HUES64 (cell line): ENCODE results near the gene PDE3A.

ENCODE experiments used
- H3K27ac ChIP-seq: 2 replicates; pipeline ENCODE4 v1.7.0; 2013; ENCODE audit warnings: low read depth, low read length, inconsistent platforms
- H3K27me3 ChIP-seq: 2 replicates; pipeline ENCODE4 v1.6.1; 2013; ENCODE audit warnings: mild to moderate bottlenecking, low read length; ENCODE audit not compliant: insufficient read depth
- H3K36me3 ChIP-seq: 2 replicates; pipeline ENCODE4 v1.6.1; 2013; ENCODE audit warnings: mild to moderate bottlenecking, low read length; ENCODE audit not compliant: insufficient read depth
- H3K4me1 ChIP-seq: 2 replicates; pipeline ENCODE4 v1.6.1; 2013; ENCODE audit warnings: mild to moderate bottlenecking, low read length, moderate library complexity; ENCODE audit not compliant: insufficient read depth
- H3K4me3 ChIP-seq: 2 replicates; pipeline ENCODE4 v1.5.1; 2013; ENCODE audit warnings: mild to moderate bottlenecking, low read length, moderate library complexity
- H3K9ac ChIP-seq: 2 replicates; pipeline ENCODE4 v1.6.1; 2013; ENCODE audit warnings: mild to moderate bottlenecking, low read depth, low read length
- H3K9me3 ChIP-seq: 2 replicates; pipeline ENCODE4 v1.6.1; 2013; ENCODE audit warnings: low read depth, low read length; ENCODE audit not compliant: insufficient read depth
- whole genome bisulfite sequencing: fragments of 150-250, 120-280 bp; methylation state at CpG from one replicate; pipeline ENCODE4 v1.1.7; 2013; ENCODE audit warnings: missing lambda C conversion rate; 5-methylcytosine and 5-hydroxymethylcytosine counted together

Gene PDE3A

DNA sequence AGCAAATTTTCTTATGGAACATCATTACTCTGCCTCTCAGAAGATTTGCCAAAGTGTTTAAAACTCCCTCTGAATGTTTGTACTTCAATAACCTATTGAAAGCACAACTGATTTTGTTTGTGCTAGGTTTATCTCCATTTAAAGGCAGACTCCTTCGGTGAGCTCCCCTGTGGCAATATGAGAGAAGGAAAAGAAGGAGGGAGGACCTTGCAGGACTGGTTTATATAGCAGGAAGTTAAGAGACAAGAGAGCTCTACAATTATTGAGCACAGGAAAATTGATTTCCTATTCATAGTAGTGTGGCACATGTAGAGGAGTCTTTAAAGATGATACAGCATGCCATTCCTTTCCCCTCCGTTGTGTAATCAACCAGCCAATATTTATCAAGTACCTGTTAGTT, 75.5 kb downstream of the PDE3A start:
- Histone ChIP-seq H3K9ac (no peak overlapping the region), H3K4me3 (no peak overlapping the region), H3K36me3 (no peaks in the 10 kb centered on the region), H3K27me3 (no peaks in the 10 kb centered on the region), H3K4me1 (peaks cover 24% of the 10 kb centered on the region), H3K27ac (no peak overlapping the region), H3K9me3 (no peaks in the 10 kb centered on the region)
- 82% methylated on average over 2 of the region's 2 CpGs for WGBS

- 94% methylated on average over 6 of the region's 6 CpGs for WGBS
- H3K27me3 ChIP-seq = no peaks in the 10 kb centered on the region
- H3K4me3 ChIP-seq = no peak overlapping the region
- no peaks in the 10 kb centered on the region for H3K9me3 ChIP-seq
- peaks cover 33% of the 10 kb centered on the region for H3K4me1 ChIP-seq
- H3K9ac ChIP-seq = no peak overlapping the region
- H3K27ac ChIP-seq = no peak overlapping the region
- no peaks in the 10 kb centered on the region for H3K36me3 ChIP-seq
These were observed 76.3 kb downstream of the PDE3A start for GRCh38 chr12:20444595-20445170.

GRCh38 chr12:20445687-20446086, 77.3 kb downstream of the PDE3A start:
- H3K4me3 ChIP-seq = no peak overlapping the region
- H3K9ac ChIP-seq = no peak overlapping the region
- H3K4me1 ChIP-seq = peaks cover 38% of the 10 kb centered on the region
- no peaks in the 10 kb centered on the region for H3K9me3 ChIP-seq
- H3K36me3 ChIP-seq = no peaks in the 10 kb centered on the region
- no peaks in the 10 kb centered on the region for H3K27me3 ChIP-seq
- WGBS = 94% methylated on average over 4 of the region's 4 CpGs
- H3K27ac ChIP-seq = no peak overlapping the region

DNA sequence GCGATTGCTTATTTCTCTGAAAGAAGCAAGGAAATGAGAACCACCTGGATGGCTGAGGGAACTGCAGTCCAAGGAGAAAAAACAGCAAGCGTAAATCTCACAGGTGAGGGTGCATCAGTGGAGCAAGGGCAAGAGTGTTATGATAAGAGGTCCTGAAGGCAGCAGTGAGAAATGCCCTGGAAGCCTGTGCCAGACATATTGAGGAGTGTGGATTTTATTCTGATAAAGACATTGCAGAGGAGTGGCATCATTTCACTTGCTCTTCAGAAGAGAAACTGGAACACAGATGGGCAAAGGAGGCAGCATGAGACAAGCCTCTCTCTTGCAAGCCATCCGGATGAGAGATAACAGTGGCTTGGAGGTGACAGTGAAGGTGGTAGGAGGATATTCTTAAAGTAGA, 78.5 kb downstream of the PDE3A start:
- H3K27ac ChIP-seq = no peak overlapping the region
- WGBS = 92% methylated on average over 3 of the region's 3 CpGs
- H3K4me3 ChIP-seq = no peak overlapping the region
- no peak overlapping the region for H3K9ac ChIP-seq
- H3K36me3 ChIP-seq = no peaks in the 10 kb centered on the region
- no peaks in the 10 kb centered on the region for H3K9me3 ChIP-seq
- H3K27me3 ChIP-seq = no peaks in the 10 kb centered on the region
- peaks cover 38% of the 10 kb centered on the region for H3K4me1 ChIP-seq

- Histone ChIP-seq H3K4me1 (peaks cover 31% of the 10 kb centered on the region), H3K27ac (no peak overlapping the region), H3K36me3 (no peaks in the 10 kb centered on the region), H3K9me3 (no peaks in the 10 kb centered on the region), H3K4me3 (no peak overlapping the region), H3K9ac (no peak overlapping the region), H3K27me3 (no peaks in the 10 kb centered on the region)
- 56% methylated on average over 2 of the region's 2 CpGs for WGBS
These were observed 80.4 kb downstream of the PDE3A start for GRCh38 chr12:20448781-20449180.

GRCh38 chr12:20450591-20451180, 82.3 kb downstream of the PDE3A start:
- Histone ChIP-seq H3K36me3 (no peaks in the 10 kb centered on the region), H3K9ac (no peak overlapping the region), H3K27ac (no peak overlapping the region), H3K9me3 (no peaks in the 10 kb centered on the region), H3K4me1 (peaks cover 19% of the 10 kb centered on the region), H3K4me3 (no peak overlapping the region), H3K27me3 (no peaks in the 10 kb centered on the region)
- 94% methylated on average over 2 of the region's 2 CpGs for WGBS

DNA sequence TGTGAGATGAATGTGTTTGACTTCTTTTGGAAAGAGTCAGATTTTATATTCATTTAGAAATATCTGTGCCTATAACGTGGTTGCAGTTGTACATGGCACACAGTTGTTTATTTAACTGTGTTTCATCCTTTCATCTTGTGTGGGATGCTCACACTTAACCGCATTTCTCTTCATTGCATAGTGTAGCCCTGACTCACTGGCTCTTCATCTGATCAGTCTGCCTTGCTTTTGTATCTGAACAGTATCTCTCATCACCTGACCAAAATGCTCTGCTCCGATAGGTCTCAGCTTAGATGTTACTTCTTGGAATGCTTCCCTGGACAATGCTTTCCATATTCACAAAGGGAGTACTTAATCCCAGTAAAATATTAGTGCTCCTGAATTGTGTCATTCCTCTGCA, 83.4 kb downstream of the PDE3A start:
- Histone ChIP-seq H3K36me3 (no peaks in the 10 kb centered on the region), H3K27ac (no peak overlapping the region), H3K27me3 (no peaks in the 10 kb centered on the region), H3K9ac (no peak overlapping the region), H3K9me3 (no peaks in the 10 kb centered on the region), H3K4me3 (no peak overlapping the region), H3K4me1 (peaks cover 19% of the 10 kb centered on the region)
- WGBS = 95% methylated on average over 3 of the region's 3 CpGs

DNA sequence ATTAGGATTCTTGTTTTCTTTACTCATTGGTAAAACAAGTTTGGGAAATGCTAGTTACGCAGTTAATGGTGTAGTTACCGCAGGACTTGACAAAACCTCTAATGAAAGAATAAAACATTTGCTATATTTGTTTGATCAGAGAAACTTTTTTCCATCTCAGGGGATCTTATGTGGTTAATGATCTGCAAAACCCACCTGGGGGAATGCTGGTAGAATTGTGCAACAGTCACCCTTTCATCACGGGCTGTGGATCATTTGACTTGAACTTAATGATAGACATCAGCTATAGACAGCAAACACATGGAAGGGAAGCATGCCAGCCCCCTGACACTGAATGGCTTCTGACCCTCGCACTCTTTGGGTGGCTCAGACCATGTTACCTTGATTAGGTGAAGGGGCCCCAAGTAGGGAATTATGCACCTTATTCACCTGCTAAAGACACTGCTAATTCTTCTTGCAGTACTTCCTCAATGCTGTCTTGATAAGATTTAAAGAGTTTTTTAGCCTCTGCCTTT, 84.2 kb downstream of the PDE3A start:
- no peak overlapping the region for H3K27ac ChIP-seq
- peaks cover 19% of the 10 kb centered on the region for H3K4me1 ChIP-seq
- no peak overlapping the region for H3K4me3 ChIP-seq
- H3K27me3 ChIP-seq = no peaks in the 10 kb centered on the region
- H3K9me3 ChIP-seq = no peaks in the 10 kb centered on the region
- H3K9ac ChIP-seq = no peak overlapping the region
- H3K36me3 ChIP-seq = no peaks in the 10 kb centered on the region
- whole genome bisulfite sequencing = 94% methylated on average over 4 of the region's 4 CpGs

GRCh38 chr12:20453756-20454310, 85.5 kb downstream of the PDE3A start:
- Histone ChIP-seq H3K27me3 (no peaks in the 10 kb centered on the region), H3K9ac (no peak overlapping the region), H3K4me1 (peaks cover 13% of the 10 kb centered on the region), H3K27ac (no peak overlapping the region), H3K4me3 (no peak overlapping the region), H3K36me3 (no peaks in the 10 kb centered on the region), H3K9me3 (no peaks in the 10 kb centered on the region)
- WGBS = 94% methylated on average over 6 of the region's 6 CpGs

GRCh38 chr12:20455001-20455706, 86.8 kb downstream of the PDE3A start:
- no peak overlapping the region for H3K9ac ChIP-seq
- no peaks in the 10 kb centered on the region; the same call in none of the 2 replicates for H3K4me1 ChIP-seq
- H3K27ac ChIP-seq = no peak overlapping the region
- H3K9me3 ChIP-seq = no peaks in the 10 kb centered on the region
- no peaks in the 10 kb centered on the region for H3K27me3 ChIP-seq
- H3K36me3 ChIP-seq = no peaks in the 10 kb centered on the region
- H3K4me3 ChIP-seq = no peak overlapping the region
- 96% methylated on average over 3 of the region's 4 CpGs for WGBS

DNA sequence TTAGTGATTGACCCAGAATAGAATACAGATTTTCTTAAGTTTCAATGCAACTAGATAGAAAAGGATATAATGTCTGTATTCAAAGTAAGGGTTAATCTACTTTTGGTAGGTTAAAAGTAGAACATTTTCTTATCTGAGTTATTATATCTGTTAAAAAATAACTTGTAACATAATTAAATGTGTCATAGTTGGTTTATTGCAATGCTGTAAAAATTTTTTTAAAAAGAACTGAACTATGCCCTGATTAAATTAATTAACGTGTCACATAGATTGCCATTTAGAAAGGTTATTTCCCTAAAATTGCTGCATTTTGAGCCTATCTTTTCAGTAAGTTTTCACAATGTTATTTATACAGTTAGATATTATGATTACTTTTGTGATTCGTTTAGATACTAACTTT, 89.2 kb downstream of the PDE3A start:
- no peaks in the 10 kb centered on the region for H3K36me3 ChIP-seq
- WGBS = 100% methylated on average over 1 of the region's 2 CpGs
- no peak overlapping the region for H3K4me3 ChIP-seq
- no peak overlapping the region for H3K9ac ChIP-seq
- no peak overlapping the region for H3K27ac ChIP-seq
- no peaks in the 10 kb centered on the region for H3K27me3 ChIP-seq
- H3K4me1 ChIP-seq = no peaks in the 10 kb centered on the region; the same call in none of the 2 replicates
- no peaks in the 10 kb centered on the region for H3K9me3 ChIP-seq
